Activated T-helper 1 cell treated with anti-CD3 and anti-CD28 coated beads, Interleukin-2, amount 50 U/mL, for 16 hours (primary cell): Measurements from ENCODE around the gene USP20.

Experiments
- DNase-seq, 2 donors: peaks; one replicate each; pipeline ENCODE4 v3.0.0-alpha.2; 2020; ENCODE audit warnings: low read depth in 1 of 2, low spot score in 1 of 2

USP20 gene

DNA sequence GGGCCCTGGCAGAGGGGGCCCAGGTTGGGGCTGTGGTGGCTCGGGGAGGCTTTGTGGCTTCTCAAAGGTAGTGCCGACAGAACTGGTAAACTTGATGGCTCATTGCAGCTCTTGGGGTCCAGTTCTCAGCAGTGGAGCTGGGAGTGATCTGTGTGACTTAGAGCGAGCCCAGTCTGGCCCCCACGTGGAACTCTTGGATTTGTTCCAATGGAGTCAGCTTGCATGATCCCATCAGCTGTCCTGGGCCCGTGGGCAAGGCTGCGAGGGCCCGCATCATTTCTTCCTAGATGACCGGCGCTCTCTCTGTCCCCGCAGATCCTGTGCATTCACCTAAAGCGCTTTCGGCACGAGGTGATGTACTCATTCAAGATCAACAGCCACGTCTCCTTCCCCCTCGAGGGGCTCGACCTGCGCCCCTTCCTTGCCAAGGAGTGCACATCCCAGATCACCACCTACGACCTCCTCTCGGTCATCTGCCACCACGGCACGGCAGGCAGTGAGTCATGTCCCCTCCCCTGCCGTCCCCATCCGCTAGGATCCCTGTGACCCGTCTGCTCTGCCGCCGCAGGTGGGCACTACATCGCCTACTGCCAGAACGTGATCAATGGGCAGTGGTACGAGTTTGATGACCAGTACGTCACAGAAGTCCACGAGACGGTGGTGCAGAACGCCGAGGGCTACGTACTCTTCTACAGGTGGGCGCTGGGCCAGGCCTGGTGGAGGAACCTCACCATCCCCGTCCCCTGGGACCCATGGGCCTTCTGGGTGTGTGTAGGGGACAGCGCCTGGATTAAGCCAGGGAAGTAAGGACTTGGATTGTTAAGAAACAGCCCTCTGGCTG lies 39.2 kb downstream of the USP20 start:
- no peak for DNase-seq

GRCh38 chr9:129875181-129875611 lies 39.9 kb downstream of the USP20 start:
- no peak for DNase-seq

- no peak for DNase-seq
Observed at GRCh38 chr9:129875687-129876395, 40.6 kb downstream of the USP20 start.

DNA sequence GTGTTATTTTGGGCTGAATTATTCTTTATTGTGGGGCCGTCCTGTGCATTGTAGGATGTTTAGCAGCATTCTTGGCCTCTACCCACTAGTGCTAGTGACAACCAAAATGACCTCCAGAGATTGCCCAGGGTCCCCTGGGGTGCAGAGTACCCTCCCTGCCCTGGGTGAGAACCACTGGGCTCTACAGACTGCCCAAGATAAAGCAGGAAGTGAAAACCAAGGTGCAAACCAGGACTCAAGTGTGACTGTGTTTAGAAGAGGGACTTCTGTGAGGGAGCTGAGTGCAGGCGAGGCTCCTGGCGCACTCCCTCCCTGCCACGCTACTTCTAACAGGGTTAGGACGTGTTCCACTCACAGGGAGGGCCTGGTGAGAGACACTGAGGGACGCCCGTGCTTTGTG lies 41.6 kb downstream of the USP20 start:
- DNase-seq = no peak

DNA sequence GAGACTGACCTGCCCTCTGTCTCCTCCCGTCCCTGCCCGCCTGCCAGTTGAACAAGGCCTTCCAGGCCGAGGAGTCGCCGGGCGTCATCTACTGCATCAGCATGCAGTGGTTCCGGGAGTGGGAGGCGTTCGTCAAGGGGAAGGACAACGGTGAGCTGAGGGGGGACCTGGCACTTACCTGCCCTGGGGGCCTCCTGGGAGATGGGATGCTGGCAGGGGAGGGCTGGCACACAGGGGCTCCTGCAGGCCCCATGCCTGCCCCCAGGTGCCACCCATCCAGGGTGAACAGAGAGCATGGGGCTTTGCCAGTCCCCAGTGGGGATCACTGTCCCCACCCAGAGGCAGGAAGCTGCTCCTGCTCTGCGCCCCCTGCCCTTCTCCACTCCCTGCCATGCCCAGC lies 43.0 kb downstream of the USP20 start:
- DNase-seq = no peak

- DNase-seq = no peak
Observed at GRCh38 chr9:129879103-129879699, 43.9 kb downstream of the USP20 start.

DNA sequence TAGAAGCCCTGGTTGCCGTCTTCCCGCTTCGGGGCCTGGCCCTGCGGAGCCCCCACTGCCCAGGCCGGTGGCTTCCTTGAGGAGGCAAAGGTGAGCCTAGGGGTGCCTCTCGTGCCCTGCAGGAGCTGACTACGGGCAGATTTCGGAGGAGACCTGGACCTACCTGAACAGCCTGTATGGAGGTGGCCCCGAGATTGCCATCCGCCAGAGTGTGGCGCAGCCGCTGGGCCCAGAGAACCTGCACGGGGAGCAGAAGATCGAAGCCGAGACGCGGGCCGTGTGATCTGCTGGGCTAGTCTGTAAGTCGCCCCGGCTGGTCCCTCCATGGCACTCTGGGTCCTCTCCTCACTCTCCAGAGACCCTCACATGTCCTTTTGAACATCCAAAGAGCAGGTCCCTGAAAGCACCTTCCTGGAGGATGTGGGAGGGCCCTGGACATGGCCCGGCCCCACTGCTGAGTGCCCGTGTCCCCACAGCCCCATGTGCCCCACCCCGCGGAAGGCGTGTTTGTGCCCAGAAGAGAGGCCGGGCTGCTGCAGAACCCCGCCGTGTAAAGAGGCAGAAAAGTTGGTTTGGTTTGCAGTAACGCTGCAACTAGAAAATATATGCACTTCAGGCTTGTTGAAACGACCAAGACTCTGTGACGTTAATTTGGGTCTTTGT lies 44.9 kb downstream of the USP20 start:
- DNase-seq = no peak

DNA sequence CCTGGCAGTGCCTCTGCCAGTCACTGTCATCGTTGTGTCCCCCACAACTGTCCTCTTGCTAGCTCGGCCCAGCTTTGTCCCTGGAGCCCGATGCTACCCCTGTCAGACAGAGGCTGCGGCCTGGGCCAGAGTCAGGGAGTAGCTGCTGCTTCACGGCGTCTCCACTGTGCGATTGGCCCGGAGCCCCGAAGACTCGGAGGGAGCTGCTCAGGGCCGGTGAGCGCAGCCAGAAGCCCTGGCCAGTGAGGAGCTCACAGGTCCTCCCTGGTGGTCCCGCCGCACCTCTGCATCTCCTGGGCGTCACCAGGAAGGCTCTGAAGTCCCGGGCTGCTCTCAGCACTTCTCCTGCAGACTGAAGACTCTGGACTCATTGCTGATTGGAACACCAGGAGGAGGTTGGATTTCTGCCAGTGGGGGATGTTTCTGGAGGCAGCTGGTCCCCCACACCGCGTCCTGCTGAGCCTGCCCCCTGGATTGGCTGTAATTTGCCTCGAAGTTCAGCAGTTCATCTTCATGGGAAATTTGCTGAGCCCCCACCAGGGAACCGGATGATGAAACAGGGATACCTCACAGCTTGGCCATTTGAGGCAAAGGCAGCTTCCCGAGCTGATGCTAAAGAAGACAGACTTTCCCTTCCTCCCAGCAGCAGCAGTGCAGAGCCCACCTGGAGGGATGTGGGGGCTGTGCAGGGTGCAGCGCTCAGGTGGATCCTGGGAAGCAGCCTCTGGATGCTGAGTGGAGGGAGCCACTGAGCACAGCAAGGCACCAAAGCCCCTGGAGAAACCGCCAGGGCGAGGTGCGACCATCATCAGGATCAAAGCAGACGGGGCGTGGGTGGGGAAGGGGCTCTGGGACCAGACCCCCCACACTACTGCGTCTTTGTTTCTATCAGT lies 45.6 kb downstream of the USP20 start:
- no peak for DNase-seq

GRCh38 chr9:129881547-129882324 lies 46.5 kb downstream of the USP20 start:
- no peak for DNase-seq

GRCh38 chr9:129884220-129885017 lies 49.2 kb downstream of the USP20 start:
- peak; percentile 92 to 94 for DNase-seq

DNA sequence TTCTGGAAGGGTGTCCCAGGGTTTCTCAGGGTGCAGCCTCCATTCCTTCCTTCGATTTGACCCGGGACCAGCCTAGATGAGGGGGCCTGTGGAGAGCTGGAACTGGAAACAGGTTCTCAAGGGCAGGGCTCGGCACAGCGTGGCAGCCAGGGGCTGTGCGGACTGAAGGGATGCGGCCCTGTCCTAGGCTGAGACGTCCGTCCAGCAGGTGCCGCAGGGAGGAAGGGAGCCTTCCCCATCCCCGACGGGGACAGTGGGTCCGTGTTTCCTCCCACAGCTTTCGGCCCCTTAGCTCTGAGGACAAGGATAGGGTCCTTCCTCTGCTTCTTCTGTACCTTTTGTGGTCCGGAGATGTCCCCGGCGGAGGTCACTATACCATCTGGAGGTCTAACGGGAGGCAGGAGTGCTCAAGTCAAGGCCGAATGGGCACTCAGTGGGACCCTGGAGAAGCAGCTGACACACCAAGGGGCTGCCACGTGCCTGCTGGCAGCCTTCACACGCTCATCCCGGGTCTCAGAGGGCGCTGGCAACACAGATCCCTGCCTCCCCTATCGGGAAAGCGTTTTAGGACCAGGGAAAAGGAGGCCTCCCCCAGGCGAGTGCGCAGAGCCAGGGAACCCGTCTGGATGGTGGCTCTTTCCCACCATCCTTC lies 49.9 kb downstream of the USP20 start:
- DNase-seq = no peak

GRCh38 chr9:129885670-129886106 lies 50.4 kb downstream of the USP20 start:
- DNase-seq = peak; percentile 77 to 83

GRCh38 chr9:129886226-129887174 lies 51.2 kb downstream of the USP20 start:
- no peak for DNase-seq

DNA sequence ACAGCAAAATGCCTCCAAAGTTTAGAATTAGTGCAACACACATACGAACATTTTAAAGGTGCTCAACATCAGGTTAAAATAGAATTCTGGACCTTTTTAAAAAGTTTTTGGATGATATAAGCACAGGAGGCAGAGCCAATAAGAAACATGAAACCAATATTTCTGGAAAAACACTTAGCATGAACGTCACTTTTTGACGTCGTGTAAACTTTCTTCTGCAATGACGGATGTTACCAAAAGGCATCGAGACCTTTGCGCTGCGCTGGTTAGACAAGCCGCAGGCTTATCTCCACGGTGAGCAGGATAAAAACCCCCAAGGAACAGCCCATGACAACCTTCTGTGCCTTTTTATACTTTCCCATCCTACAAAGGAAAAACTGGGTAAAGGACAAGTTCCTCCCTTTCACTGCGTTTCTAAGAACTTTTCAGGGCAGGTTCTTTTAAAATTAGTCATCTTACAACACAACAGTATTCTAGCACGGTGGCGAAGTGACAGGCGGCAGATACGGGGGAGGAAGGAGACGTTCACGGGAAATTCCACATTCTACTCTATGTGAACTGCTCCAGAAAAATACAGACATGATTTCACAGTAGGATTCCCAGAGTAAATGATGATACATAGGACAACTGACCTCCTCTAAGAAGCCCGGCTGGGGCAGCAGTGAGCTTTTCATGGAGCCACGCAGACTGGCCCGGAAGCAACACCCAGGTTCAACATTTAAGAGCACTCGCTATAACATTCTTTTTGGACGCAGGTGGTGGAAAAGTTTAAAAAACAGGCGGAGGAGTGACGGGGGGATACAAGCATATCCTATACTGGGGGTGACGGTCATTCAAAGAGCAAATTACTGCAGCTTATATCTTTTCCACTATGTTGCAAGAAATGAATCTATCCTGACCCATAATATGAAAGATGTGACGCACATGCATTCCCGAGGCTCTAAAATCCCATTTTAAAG lies 52.4 kb downstream of the USP20 start:
- DNase-seq = no peak

DNA sequence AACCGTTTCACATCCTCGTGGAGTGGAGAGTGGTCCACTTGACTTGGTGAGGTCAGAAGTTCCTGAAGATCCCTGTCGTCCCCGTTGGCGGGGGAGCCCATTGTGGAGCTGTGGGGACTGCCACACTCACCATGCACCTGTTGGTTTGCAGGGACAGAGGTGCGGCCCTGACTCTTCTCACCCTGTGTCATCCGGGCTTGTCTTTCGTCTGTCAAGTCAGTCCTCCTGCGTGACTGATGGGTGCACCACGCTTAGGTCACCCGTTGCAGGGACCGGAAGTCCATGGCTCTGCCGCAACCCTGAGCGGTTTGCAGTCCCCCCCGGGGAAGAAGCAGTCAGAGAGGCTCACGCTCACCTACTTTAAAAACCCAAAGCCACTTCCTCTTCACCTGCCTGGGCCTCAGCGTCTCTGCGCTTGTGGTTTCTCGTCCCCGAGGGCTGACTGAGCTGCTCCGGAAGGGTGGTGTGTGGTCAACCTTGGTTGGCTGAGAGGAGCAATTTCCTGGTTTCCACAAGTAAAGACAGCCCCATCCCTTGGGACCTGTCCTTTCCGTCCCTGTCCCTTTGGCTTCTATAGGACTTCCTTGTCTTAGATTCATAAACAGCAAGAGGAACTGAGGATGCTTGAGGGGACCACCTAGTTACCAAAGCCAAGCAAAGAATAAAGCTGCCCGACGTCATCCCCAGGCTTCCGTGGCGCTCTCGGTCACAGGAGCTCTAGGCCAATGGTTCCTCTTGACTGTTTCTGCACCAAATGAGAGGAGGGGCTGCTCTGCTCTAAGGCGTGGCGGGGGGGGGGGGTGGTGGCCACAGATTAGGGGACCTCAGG lies 53.2 kb downstream of the USP20 start:
- DNase-seq = peak; percentile 82 to 86
